Type B pancreatic cell (in vitro differentiated cells): ENCODE data around the gene WDFY4. TPM values are rescaled to one million over a fixed set of nuclear protein-coding genes. Genes with fewer than 3 reads are reported as not detected.

Experiments used
- DNase-seq: peaks from one replicate; pipeline ENCODE4 v3.0.0; 2021; ENCODE audit warnings: mixed read lengths; ENCODE audit not compliant: unreplicated experiment; ENCODE audit errors: extremely low spot score
- H3K27ac Mint-ChIP-seq: 2 replicates; pipeline ENCODE4 v1.8.0; 2021; ENCODE audit warnings: mild to moderate bottlenecking, mixed read lengths
- H3K27me3 Mint-ChIP-seq: 2 replicates; pipeline ENCODE4 v1.8.0; 2021; ENCODE audit warnings: mixed read lengths
- H3K36me3 Mint-ChIP-seq: 2 replicates; pipeline ENCODE4 v1.8.0; 2021; ENCODE audit warnings: mixed read lengths
- H3K4me1 Mint-ChIP-seq: one replicate; pipeline ENCODE4 v1.8.0; 2021; ENCODE audit warnings: mixed read lengths; ENCODE audit not compliant: unreplicated experiment
- H3K4me3 Mint-ChIP-seq: 2 replicates; pipeline ENCODE4 v1.8.0; 2021; ENCODE audit warnings: mild to moderate bottlenecking, mixed read lengths
- H3K9me3 Mint-ChIP-seq: 2 replicates; pipeline ENCODE4 v1.8.0; 2021; ENCODE audit warnings: mixed read lengths
- total RNA-seq: library from RNA; stranded (reverse); gene quantifications from 2 replicates; pipeline ENCODE4 v1.2.1, GENCODE V29; 2021; ENCODE audit warnings: low replicate concordance
- TF ChIP-seq, protein P1 (sequence below): fragments of 200-600 bp; sonication (generic); conservative IDR thresholded peaks from 2 replicates; pipeline ENCODE4 v1.5.0; 2021; ENCODE audit warnings: antibody characterized with exemption, mild to moderate bottlenecking

The WDFY4 gene
- total RNA-seq, 1 donor from 2014 or later = 0.05 TPM

DNA sequence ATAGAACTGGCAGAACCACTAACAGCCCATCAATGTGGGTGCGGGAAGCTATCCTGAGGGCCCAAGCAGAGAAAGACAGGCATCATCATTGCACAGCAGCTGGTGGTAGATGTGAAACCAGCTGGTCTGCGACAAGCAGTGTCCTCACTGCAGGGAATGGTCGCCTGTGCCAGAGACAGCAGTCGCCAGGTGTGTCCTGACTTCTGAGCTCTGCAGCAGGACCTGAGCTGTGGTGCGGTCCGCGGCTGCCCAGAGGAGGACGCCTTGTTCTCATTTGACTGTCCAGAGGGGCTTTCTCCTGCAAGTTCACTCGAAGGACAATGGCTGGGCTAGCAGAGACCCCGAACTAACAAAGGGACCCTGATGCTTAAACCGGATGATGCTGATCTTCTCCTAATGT is 157.6 kb downstream of the WDFY4 start:
- peaks cover 12% of the 10 kb centered on the region for H3K4me1 Mint-ChIP-seq
- no peaks in the 10 kb centered on the region for H3K9me3 Mint-ChIP-seq
- peaks cover 5% of the 10 kb centered on the region for H3K27me3 Mint-ChIP-seq
- no peak overlapping the region for H3K27ac Mint-ChIP-seq
- TF ChIP-seq, protein P1, sequence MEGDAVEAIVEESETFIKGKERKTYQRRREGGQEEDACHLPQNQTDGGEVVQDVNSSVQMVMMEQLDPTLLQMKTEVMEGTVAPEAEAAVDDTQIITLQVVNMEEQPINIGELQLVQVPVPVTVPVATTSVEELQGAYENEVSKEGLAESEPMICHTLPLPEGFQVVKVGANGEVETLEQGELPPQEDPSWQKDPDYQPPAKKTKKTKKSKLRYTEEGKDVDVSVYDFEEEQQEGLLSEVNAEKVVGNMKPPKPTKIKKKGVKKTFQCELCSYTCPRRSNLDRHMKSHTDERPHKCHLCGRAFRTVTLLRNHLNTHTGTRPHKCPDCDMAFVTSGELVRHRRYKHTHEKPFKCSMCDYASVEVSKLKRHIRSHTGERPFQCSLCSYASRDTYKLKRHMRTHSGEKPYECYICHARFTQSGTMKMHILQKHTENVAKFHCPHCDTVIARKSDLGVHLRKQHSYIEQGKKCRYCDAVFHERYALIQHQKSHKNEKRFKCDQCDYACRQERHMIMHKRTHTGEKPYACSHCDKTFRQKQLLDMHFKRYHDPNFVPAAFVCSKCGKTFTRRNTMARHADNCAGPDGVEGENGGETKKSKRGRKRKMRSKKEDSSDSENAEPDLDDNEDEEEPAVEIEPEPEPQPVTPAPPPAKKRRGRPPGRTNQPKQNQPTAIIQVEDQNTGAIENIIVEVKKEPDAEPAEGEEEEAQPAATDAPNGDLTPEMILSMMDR = no peak
- DNase-seq = no peak
- no peaks in the 10 kb centered on the region for H3K36me3 Mint-ChIP-seq
- H3K4me3 Mint-ChIP-seq = no peak overlapping the region

DNA sequence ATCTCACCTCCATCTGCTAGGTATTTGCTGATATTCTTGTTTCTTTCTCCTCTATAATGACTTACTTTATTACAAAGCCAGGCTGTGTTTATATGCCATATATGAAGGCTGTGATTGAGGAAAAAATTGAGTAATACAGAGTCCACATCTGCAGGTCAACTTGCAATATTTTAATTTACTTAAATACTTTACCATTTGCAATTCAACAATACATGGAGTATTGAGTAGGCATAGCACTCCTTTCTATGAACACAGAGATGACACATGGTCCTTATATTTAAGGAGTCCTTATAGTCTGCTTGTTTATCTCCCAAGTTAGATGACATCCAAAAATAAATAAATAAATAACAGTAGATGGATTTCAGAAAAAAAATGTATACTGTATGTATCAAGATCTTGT is 158.5 kb downstream of the WDFY4 start:
- no peaks in the 10 kb centered on the region for H3K36me3 Mint-ChIP-seq
- H3K9me3 Mint-ChIP-seq = no peaks in the 10 kb centered on the region
- TF ChIP-seq, protein P1 = no peak
- H3K27ac Mint-ChIP-seq = no peak overlapping the region
- H3K27me3 Mint-ChIP-seq = peaks cover 5% of the 10 kb centered on the region
- H3K4me1 Mint-ChIP-seq = peaks cover 12% of the 10 kb centered on the region
- no peak for DNase-seq
- H3K4me3 Mint-ChIP-seq = no peak overlapping the region

DNA sequence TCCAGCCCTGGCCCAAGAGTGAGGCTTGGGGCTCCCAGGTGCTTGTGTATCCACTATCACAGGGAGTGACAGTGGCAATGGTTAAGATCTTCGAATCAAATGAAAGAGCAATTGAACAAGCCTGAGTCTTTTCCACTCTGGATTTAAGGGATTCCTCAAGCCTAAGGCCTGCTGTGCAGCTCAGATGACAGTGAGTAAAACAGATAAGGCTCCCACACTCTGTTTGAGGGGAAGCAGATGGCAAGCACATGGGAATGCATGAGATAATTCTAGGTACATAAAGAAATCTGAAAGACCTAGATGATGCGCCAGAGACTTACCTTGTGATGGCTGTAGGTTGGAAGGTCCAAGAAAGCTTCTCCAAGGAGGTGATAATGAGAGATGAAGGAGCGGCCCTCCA is 159.9 kb downstream of the WDFY4 start:
- DNase-seq = no peak
- peaks cover 5% of the 10 kb centered on the region for H3K27me3 Mint-ChIP-seq
- no peak overlapping the region for H3K27ac Mint-ChIP-seq
- H3K4me3 Mint-ChIP-seq = no peak overlapping the region
- H3K36me3 Mint-ChIP-seq = no peaks in the 10 kb centered on the region
- no peaks in the 10 kb centered on the region for H3K4me1 Mint-ChIP-seq
- TF ChIP-seq, protein P1 = no peak
- H3K9me3 Mint-ChIP-seq = no peaks in the 10 kb centered on the region

DNA sequence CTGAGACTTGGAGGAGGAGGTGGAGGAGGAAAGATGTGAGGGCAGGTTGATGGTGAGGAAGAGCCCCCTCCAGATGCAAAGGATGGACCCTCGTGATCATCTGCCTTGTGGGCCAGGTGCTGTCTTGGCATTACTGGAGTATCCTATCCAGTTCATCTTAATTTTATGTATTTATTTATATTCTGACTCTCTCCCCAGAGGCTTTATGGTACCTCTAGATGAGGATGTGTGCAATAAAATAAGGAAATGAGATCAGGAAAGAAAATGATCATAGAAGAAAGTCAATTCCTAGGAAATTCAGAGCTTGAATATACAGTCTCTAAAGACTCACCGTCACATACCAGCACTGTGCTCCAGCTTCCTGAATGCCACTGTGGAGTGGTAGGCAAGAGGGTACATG is 160.8 kb downstream of the WDFY4 start:
- no peaks in the 10 kb centered on the region for H3K36me3 Mint-ChIP-seq
- DNase-seq = no peak
- no peaks in the 10 kb centered on the region for H3K9me3 Mint-ChIP-seq
- H3K4me1 Mint-ChIP-seq = no peaks in the 10 kb centered on the region
- no peak overlapping the region for H3K4me3 Mint-ChIP-seq
- TF ChIP-seq, protein P1 = no peak
- no peak overlapping the region for H3K27ac Mint-ChIP-seq
- H3K27me3 Mint-ChIP-seq = peaks cover 5% of the 10 kb centered on the region

DNA sequence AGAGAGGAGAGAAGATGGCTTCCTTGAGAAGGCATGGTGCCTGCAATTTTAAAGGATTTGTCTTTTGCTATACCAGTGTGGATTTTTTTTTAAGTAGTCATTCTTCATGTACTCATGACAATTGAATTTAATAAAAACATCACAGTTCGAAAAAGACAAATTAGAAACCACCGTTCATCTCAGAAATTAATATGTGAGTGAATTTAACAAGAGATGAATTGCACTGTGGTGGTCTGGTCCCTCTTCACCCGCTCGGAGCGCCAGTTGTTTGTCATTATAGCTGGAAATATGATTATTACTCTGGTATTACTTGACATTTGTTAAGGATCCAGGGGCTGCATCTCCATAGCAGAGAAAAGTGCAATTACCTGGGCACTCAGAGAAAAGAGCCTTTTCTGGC is 163.0 kb downstream of the WDFY4 start:
- no peaks in the 10 kb centered on the region for H3K9me3 Mint-ChIP-seq
- no peak overlapping the region for H3K27ac Mint-ChIP-seq
- peaks cover 5% of the 10 kb centered on the region for H3K27me3 Mint-ChIP-seq
- H3K4me1 Mint-ChIP-seq = no peaks in the 10 kb centered on the region
- H3K4me3 Mint-ChIP-seq = no peak overlapping the region
- TF ChIP-seq, protein P1 = no peak
- no peak for DNase-seq
- H3K36me3 Mint-ChIP-seq = no peaks in the 10 kb centered on the region

DNA sequence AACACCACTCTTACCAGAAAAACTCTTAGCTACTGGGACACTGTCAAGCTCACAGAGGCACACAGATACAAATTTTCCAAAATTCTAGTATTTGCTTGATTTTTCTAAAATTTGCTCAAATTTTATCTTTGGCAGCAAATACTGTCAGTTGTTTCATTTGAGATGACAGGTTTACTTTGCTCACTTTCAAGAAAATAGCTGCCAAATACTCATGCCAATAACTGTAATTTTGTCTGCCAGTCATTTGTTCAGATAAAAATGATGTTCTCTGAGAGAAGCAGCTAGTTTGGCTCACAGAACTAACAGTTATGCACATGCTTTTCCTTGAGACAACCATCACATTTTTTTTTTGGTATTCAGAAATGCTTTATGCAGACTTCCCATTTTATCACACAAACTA is 172.2 kb downstream of the WDFY4 start:
- TF ChIP-seq, protein P1 = no peak
- Mint-ChIP-seq H3K36me3 (no peaks in the 10 kb centered on the region), H3K27ac (no peak overlapping the region), H3K9me3 (no peaks in the 10 kb centered on the region), H3K4me1 (no peaks in the 10 kb centered on the region), H3K27me3 (peaks cover 8% of the 10 kb centered on the region), H3K4me3 (no peak overlapping the region)
- DNase-seq = no peak
